GM21367 (cell line): Measurements from ENCODE around the gene TBXA2R.

ENCODE experiments used
- ATAC-seq: cut with Tn5 transposase; IDR thresholded peaks from one replicate; pipeline ENCODE4 v1.9.1; 2021; ENCODE audit not compliant: unreplicated experiment

The TBXA2R gene

DNA sequence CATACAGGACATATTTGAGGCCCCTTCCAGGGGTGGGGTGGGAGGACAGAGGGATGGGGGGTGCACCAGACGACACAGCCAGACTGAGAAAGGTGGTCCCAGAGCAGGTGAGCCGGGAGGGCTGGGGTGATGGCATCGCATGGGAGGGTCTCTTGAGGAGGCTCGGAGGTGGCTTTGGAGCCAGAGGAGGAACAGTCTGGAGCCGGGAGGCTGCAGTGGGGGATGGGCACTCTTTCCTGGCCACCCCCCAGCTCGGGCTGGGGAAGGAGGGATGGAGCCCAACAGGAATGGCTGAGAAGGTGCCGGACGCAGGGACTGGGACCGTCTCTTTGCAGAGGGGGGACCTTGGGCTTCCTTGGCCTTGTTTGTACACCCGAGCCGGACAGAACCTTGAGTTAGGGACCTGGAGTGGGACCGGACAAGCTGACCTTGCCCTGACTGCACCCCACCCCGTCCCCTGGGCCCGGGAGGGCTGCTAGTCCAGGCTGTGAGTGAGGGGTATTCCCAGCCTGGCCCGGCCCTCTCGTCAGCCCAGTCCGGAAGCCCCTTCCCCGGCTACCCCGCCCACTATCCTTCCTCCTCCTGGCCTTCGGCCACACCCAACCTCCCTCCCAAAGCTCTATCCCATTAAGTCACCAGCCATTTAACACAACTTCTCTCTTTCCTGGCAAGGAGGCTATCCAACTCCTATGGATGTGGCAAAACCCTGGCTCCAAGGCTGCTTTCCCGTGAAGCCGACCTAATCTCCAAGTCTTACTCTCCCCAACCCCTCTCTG is 816 bp upstream of the TBXA2R start:
- no peak for ATAC-seq

- ATAC-seq = no peak
These were observed 443 bp downstream of the TBXA2R start for GRCh38 chr19:3606174-3606689.

GRCh38 chr19:3605770-3606169 is 905 bp downstream of the TBXA2R start:
- ATAC-seq = no peak

DNA sequence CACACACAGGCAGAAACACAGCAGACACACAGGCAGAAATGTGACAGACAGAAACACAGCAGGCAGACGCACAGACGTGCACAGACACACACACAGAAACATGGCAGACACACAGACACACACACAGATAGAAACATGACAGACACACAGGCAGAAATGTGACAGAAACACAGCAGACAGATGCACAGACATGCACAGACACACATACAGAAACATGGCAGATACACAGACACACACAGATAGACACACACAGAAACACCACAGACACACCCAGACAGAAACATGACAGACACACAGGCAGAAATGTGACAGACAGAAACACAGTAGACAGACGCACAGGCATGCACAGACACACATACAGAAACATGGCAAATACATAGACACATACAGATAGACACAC is 1.3 kb downstream of the TBXA2R start:
- ATAC-seq = no peak

DNA sequence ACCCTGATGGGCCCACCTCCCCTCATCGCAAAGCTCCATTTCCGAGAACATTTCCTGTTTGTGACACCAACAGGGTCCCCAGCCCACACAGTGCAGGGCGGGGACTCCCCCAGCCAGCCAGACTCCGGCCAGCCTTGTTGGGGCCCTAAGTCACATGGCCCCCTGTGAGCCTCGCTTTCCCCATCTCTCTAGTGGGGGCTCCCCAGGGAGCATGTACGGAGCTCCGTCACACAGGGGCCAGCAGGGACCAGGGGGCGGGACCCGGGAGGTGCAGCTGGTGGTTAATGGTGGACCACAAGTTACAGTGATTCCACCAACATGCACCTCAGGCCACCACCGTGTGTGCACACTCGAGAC is 1.7 kb downstream of the TBXA2R start:
- ATAC-seq = no peak

- no peak for ATAC-seq
These were observed 2.3 kb downstream of the TBXA2R start for GRCh38 chr19:3604227-3604986.

GRCh38 chr19:3603121-3603811 is 3.4 kb downstream of the TBXA2R start:
- no peak for ATAC-seq

DNA sequence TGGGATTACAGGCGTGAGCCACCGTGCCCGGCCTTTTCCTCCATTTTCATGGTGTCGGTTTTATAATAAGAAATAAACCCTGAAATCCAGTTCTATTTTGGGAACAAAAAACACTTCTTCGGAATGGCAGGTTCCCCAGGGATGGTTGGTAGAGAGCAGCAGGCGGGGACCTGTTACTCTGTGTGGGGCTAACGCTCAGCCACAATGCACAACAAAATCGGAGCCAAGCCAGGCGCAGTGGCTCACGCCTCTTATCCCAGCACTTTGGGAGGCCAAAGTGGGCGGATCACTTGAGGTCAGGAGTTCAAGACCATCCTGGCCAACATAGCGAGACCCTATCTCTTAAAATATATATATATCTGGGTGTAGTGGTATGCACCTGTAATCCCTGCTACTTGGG is 5.7 kb downstream of the TBXA2R start:
- ATAC-seq = no peak

DNA sequence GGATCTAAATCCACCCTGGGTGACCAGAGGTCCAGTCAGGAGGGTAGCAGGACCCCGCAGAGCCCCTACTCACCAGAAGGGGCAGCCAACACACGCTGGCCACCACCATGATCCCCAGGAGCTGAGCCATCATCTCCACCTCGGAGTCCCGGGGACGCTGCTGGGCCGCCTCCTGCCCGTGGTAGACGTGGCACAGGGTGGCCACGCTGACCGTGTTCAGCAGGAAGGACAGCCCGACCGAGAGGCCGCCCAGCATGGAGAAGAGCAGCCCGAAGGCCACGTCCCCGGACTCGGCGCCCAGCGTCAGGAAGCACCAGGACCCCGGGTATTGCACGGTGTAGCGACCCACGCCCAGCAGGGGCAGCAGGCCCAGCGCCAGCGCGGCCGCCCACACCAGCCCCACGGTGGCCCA is 6.9 kb downstream of the TBXA2R start:
- ATAC-seq = no peak

DNA sequence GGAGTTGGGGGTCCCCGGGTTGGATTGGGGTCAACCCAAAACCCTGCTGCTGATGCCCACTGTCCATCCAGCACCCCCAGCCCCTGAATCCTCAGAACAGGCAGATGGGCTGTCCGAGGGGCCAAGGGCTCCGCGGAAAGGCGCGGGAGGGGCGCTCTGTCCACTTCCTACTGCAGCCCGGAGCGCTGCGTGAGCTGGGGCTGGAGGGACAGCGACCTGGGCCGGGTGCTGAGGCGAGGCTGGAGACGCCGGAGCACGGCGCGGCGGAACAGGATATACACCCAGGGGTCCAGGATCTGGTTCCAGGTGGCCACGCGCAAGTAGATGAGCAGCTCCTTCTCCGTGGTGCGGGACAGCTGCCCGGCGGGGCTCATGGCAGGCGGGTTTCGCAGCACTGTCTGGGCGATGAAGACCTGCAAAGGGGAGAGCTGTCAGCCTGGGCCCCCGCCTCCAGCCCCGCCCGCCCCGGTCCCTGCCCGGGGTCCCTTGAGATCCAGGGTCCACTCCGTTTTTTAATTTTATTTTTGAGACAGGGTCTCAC is 11.1 kb downstream of the TBXA2R start:
- ATAC-seq = no peak

- ATAC-seq = no peak
These were observed 13.5 kb downstream of the TBXA2R start for GRCh38 chr19:3593156-3593555.

DNA sequence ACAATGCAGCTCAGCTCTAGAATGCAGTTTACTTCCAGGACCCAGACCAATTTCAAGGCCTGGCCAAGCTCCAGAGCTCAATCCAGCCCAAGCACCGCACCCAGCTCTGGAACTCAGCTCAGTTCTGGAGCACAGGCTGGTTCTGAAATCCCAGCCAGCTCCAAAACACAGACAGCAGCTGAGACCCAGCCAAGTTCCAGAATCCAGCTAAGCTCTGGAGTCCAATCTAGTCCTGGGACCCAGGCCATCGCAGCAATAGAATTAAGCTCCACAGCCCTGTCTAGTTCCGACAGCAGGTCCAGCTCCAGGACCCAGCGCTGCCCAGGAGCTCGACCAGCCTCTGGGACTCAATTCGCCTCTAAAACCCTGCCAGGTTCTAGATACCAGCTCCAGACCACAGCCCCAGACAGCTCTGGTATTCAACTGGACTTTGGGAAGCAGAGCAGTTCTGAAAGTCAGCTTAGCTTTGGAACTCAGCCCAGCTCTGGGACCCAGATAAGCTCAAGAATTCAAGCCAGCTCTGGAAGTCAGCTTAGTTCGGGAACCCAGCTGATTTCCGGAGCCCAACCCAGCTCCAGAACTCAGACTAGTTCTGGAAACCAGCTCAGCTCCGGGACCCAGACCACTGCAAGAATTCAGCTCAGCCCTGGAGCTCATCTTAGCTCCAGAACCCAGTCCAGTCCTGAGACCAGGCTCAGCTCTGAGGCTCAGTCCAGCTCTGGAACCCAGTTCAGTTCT is 14.6 kb downstream of the TBXA2R start:
- ATAC-seq = no peak

DNA sequence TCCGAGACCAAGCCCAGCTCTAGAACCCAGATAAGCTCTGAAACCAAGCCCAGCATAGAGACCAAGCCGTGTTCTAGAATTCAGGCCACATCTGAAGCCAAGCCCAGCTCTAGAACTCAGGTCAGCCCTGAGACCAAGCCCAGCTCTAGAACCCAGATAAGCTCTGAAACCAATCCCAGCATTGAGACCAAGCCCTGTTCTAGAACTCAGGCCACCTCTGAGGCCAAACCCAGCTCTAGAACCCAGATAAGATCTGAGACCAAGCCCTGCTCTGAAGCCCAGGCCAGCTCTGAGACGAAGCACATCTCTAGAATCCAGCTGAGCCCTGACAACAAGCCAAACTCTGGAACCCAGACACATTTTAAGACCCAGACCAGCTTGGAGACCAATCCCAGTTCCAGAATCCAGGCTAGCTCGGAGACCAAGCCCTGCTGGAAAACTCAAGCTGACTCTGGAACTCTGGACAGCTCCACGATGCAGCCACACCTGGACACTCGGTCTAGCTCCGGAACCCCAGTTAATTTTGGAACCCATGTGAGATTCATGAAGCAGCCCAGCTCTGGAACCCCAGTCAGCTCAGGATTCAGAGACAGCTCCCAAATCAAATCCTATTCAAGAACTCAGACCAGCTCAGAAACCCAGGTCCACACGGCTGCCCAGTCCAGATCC is 15.6 kb downstream of the TBXA2R start:
- no peak for ATAC-seq

- ATAC-seq = no peak
These were observed 16.7 kb downstream of the TBXA2R start for GRCh38 chr19:3589949-3590348.

GRCh38 chr19:3589439-3589838 is 17.2 kb downstream of the TBXA2R start:
- ATAC-seq = no peak

DNA sequence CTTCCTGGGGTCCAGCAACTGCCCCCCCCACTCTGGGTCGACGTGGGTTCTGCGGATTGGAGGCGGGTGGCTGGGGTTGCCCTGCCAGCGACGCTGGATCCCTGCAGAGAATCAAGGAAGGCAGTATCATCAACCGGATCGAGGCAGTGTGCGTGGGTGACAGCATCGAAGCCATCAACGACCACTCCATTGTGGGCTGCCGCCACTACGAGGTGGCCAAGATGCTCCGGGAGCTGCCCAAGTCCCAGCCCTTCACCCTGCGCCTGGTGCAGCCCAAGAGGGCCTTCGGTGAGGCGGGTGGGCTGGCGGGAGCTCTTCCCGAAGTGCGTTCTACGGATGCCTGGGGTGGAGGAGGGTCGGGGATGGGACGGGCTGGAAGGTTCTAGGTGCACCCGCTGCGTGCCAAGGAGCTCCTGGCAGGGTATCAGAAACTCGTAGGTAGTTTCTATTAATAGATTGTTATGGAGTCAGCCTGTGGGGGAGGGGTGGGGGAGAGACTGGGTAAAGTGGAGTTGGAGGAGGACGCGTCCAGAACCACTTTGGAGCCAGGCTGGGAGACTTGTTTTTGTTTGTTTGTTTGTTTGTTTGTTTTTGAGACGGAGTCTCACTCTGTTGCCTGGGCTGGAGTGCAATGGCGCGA is 19.8 kb downstream of the TBXA2R start:
- ATAC-seq = no peak

GRCh38 chr19:3586127-3586626 is 20.5 kb downstream of the TBXA2R start:
- ATAC-seq = no peak

DNA sequence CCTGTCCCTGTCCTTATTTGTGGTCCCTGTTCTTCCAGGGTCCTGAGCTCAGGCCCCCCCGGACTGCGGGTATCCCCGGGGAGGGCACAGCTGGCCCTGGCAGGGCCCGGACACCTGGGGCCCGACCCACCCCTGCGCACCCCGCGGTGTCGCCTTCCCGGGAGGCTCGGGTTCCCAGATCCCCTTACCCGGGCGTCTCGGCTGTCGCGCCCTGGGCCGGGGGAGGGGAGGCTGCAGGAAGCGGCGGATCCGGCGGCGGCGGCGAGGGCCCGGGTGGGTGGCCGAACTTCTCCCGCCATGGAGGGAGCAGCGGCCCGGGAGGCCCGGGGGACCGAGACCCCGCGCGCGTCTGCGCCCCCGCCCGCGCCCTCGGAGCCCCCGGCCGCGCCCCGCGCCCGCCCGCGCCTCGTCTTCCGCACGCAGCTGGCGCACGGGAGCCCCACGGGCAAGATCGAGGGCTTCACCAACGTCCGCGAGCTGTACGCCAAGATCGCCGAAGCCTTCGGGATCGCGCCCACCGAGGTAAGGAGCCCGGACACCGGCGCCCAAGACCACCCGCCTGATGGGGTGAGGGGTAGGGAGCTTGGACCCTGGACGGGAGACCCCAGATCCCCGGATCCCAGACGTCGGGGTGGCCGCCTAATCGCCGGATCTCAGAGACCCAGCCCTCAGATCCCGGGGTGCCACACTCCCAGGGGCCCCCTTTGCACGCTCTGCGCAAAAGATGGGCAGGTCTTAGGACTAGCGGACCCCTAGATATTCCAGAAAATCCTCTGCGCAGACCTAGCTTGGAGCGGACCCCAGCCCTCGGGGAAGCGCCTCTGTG is 21.2 kb downstream of the TBXA2R start, which contains the start of gene GIPC3:
GIPC3 (plus strand) TSS at position 178 of the 826 bp plus-strand sequence; CDS start at position 298, 120 bp downstream.
- ATAC-seq = no peak
